HepG2 (cell line): ENCODE measurements around the gene KMT5C. TPM values are rescaled to one million over a fixed set of nuclear protein-coding genes. Genes with fewer than 3 reads are reported as not detected.
A peak's percentile ranks its signal among the peaks of the same experiment; 100 is the strongest.

Experiments
- ATAC-seq: fragments of 200-7000 bp; cut with Tn5 transposase; 3 replicates; pipeline ENCODE4 v1.9.1; 2020; ENCODE audit warnings: mild to moderate bottlenecking, moderate library complexity
- BruUV-seq: library from RNA; stranded (reverse); fragments of 400-500 nt; replicated peaks from 2 replicates; lab custom pipeline; 2021; lab: Mats Ljungman, UMichigan
- CTCF ChIA-PET: fragments of 300-600 bp; formaldehyde crosslinking; extraction: SDS; loops from one replicate; lab custom pipeline; 2021; ENCODE audit warnings: low total read pairs, inconsistent platforms, low intra/inter-chr PET ratio; lab: Yijun Ruan, JAX
- POLR2A ChIA-PET: fragments of 350-600 bp; sonication (Branson Sonifier 250); formaldehyde crosslinking; loops from one replicate; lab custom pipeline; 2020; ENCODE audit warnings: antibody characterized with exemption, inconsistent platforms; lab: Yijun Ruan, JAX
- DNase-seq: peaks from one replicate; pipeline ENCODE4 v3.0.0-alpha.2; 2015; ENCODE audit warnings: low spot score
- FAIRE-seq: peaks from 3 replicates; lab custom pipeline; 2011; peaks lifted over from hg19 to GRCh38; lab: Jason Lieb, UNC
- H2AFZ ChIP-seq: one replicate; pipeline ENCODE4 v1.6.1; 2011; ENCODE audit warnings: low read length, inconsistent platforms
- H3K27ac ChIP-seq: fragments of 300-600 bp; 3 replicates; pipeline ENCODE4 v1.8.0; 2011; ENCODE audit warnings: mixed run types, mild to moderate bottlenecking, mixed read lengths, low read length, inconsistent platforms; ENCODE audit not compliant: insufficient read depth; ENCODE audit errors: extremely low read length
- H3K27me3 ChIP-seq, 2 experiments: fragments of 200-600 bp in 1 of 2; 2 replicates in 1 of 2; 3 replicates in 1 of 2; pipeline versions ENCODE4 v1.6.0 to v1.8.0; 2011; ENCODE audit warnings: low read length in 2 of 2, mild to moderate bottlenecking in 2 of 2, moderate library complexity in 2 of 2, inconsistent platforms in 1 of 2; ENCODE audit not compliant: insufficient read depth in 2 of 2, control insufficient read depth in 1 of 2
- H3K36me3 ChIP-seq, 2 experiments: fragments of 200-600 bp in 1 of 2; replicated peaks in 1 of 2; 2 replicates in 1 of 2; 3 replicates in 1 of 2; pipeline versions ENCODE4 v1.5.1 to v1.8.0; 2011; ENCODE audit warnings: low read length in 2 of 2, inconsistent platforms in 1 of 2; ENCODE audit not compliant: insufficient read depth in 2 of 2, control insufficient read depth in 1 of 2
- H3K4me1 ChIP-seq: 2 replicates; pipeline ENCODE4 v1.5.1; 2012; ENCODE audit warnings: low read length, inconsistent platforms; ENCODE audit not compliant: insufficient read depth
- H3K4me2 ChIP-seq: 2 replicates; pipeline ENCODE4 v1.6.0; 2011; ENCODE audit warnings: low read depth, low read length, inconsistent platforms
- H3K4me3 ChIP-seq, 3 experiments: fragments of 200-600 bp in 1 of 3; sonication (generic), shearing (Covaris generic) in 1 of 3; replicated peaks in 1 of 3; 2 replicates each; pipeline ENCODE4 v1.5.1; 2011 to 2016; ENCODE audit warnings: low read length in 3 of 3, inconsistent platforms in 2 of 3, low read depth in 2 of 3, mild to moderate bottlenecking in 2 of 3, control low read depth in 1 of 3, mixed read lengths in 1 of 3; ENCODE audit not compliant: insufficient read depth in 1 of 3
- H3K79me2 ChIP-seq: one replicate; pipeline ENCODE4 v1.6.1; 2011; ENCODE audit warnings: low read length, inconsistent platforms; ENCODE audit not compliant: insufficient read depth
- H3K9ac ChIP-seq: 2 replicates; pipeline ENCODE4 v1.6.0; 2011; ENCODE audit warnings: mild to moderate bottlenecking, low read depth, low read length, inconsistent platforms; ENCODE audit not compliant: insufficient read depth
- H3K9me3 ChIP-seq: 2 replicates; pipeline ENCODE4 v1.5.1; 2012; ENCODE audit warnings: mild to moderate bottlenecking, low read length
- H4K20me1 ChIP-seq: 2 replicates; pipeline ENCODE4 v1.6.0; 2011; ENCODE audit warnings: inconsistent platforms, mild to moderate bottlenecking, low read length, moderate library complexity; ENCODE audit not compliant: insufficient read depth
- LCORL ChIP-seq, 2 experiments: fragments of 450-650 bp in 1 of 2; sonication (generic) in 1 of 2; formaldehyde crosslinking in 1 of 2; IDR thresholded peaks; 2 replicates each; pipeline versions ENCODE4 v1.5.0 to v1.6.1; 2017 to 2020; ENCODE audit warnings: antibody characterized with exemption in 1 of 2, missing genetic modification reagents in 1 of 2
- ZNF335 ChIP-seq: sonication (generic); formaldehyde crosslinking; IDR thresholded peaks from 2 replicates; pipeline ENCODE4 v1.4.0; 2020; ENCODE audit warnings: missing genetic modification reagents
- WGBS: methylation state at CpG from one replicate; pipeline ENCODE4 v1.1.6; 2017; ENCODE audit warnings: low lambda C conversion rate; 5-methylcytosine and 5-hydroxymethylcytosine counted together
- in situ Hi-C: cut with HindIII; loops from 2 replicates; pipeline ENCODE4 v1.10.0; 2017; ENCODE audit warnings: low pct_unique_long_range_greater_than_20kb; ENCODE audit not compliant: extremely low pct_ligation_motif_present
- intact Hi-C: fragments of 100-400 bp; cut with micrococcal nuclease; formaldehyde crosslinking; loops from one replicate; pipeline ENCODE4 v1.10.0; 2022; ENCODE audit not compliant: unreplicated experiment
- polyA plus RNA-seq, 8 experiments: library from polyadenylated mRNA; depleted of rRNA in 3 of 8; stranded (reverse) in 7 of 8; unstranded in 1 of 8; fragments of >200 nt; fragmentation: Illumina TruSeq in 4 of 8; extraction: Trizol in 4 of 8; gene quantifications; 2 replicates each; pipeline versions ENCODE4 v1.2.1 to v1.2.3, GENCODE V29; 2011 to 2016; ENCODE audit warnings: low read depth in 4 of 8, missing spikeins in 1 of 8, mixed read lengths in 1 of 8; ENCODE audit not compliant: insufficient read depth in 1 of 8
- total RNA-seq, 5 experiments: library from RNA; depleted of rRNA; stranded (reverse); fragments of >200 nt; fragmentation: Illumina TruSeq; extraction: Trizol; gene quantifications; 2 replicates each; pipeline ENCODE4 v1.2.3, GENCODE V29; 2016; ENCODE audit warnings: low read depth in 1 of 5
- TF ChIP-seq, protein P1 (sequence below): sonication (generic); formaldehyde crosslinking; conservative IDR thresholded peaks from 2 replicates; pipeline ENCODE4 v1.4.0; 2020; ENCODE audit warnings: missing genetic modification reagents

The KMT5C gene
- total and polyA plus RNA-seq, 2 of the 13 experiments (the other 11 are each of a cell fraction or from before 2014, with no cell fraction given), result 5.5 to 9.0 TPM

- POLR2A ChIA-PET, result no interaction called here
- Histone ChIP-seq H3K4me1 (peaks cover 22% of the 10 kb centered on the region), H3K79me2 (peaks cover 5% of the 10 kb centered on the region), H3K27me3 (no peaks in the 10 kb centered on the region; a peak in 1 of 5 replicates), H3K27ac (no peak overlapping the region), H3K4me2 (peak overlapping the region; percentile 78), H3K9ac (peak overlapping the region; percentile 39; the same call in 1 of the 2 replicates), H4K20me1 (peaks cover 3% of the 10 kb centered on the region; the same call in 1 of the 2 replicates), H3K4me3 (peak overlapping the region in 2 of 3 experiments; percentile 22 to 37; a peak in 2 of 6 replicates), H3K9me3 (no peaks in the 10 kb centered on the region), H3K36me3 (peaks cover 2 to 7% of the 10 kb centered on the region in 2 experiments; a peak in 3 of 5 replicates), H2AFZ (no peak overlapping the region)
- CTCF ChIA-PET, result no interaction called here
- FAIRE-seq (no peak), DNase-seq (no peak), ATAC-seq (no peak)
- intact Hi-C loops (no loop called here), in situ Hi-C loops (no loop called here)
- 90% methylated on average over 10 of the region's 50 CpGs for WGBS
- TF ChIP-seq, protein P1, sequence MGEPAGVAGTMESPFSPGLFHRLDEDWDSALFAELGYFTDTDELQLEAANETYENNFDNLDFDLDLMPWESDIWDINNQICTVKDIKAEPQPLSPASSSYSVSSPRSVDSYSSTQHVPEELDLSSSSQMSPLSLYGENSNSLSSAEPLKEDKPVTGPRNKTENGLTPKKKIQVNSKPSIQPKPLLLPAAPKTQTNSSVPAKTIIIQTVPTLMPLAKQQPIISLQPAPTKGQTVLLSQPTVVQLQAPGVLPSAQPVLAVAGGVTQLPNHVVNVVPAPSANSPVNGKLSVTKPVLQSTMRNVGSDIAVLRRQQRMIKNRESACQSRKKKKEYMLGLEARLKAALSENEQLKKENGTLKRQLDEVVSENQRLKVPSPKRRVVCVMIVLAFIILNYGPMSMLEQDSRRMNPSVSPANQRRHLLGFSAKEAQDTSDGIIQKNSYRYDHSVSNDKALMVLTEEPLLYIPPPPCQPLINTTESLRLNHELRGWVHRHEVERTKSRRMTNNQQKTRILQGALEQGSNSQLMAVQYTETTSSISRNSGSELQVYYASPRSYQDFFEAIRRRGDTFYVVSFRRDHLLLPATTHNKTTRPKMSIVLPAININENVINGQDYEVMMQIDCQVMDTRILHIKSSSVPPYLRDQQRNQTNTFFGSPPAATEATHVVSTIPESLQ (CRISPR knock-in tag), result no peak
- no TSS peak for BruUV-seq
Observed at GRCh38 chr19:55341595-55342531, 2.2 kb downstream of the KMT5C start.

DNA sequence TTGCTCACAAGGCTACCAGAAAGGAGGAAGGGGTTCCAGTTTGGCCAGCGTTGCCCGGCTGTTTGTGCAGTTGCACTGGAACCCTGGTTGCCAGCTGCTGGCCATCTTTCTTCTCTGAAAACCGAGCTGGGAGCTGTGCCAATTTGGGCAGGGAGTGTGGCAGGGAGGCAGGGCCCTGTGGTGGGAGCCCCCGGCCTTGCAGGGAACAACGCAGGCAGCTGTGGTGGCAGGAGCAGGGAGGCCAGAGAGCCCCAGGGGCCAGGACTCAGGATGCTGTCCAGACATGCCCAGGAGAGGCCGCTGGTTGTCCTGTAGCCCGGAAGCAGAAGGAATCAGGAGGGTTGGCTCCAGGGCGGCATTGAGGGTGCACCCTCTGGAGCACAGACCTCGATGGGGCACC lies 4.8 kb downstream of the KMT5C start:
- Histone ChIP-seq H3K27ac (no peak overlapping the region), H3K36me3 (peaks cover 2 to 7% of the 10 kb centered on the region in 2 experiments; a peak in 3 of 5 replicates), H3K4me1 (peaks cover 12% of the 10 kb centered on the region), H3K27me3 (no peaks in the 10 kb centered on the region; a peak in 2 of 5 replicates), H4K20me1 (peaks cover 3% of the 10 kb centered on the region; the same call in 1 of the 2 replicates), H3K4me3 (no peak overlapping the region), H3K4me2 (no peak overlapping the region), H3K79me2 (peaks cover 5% of the 10 kb centered on the region), H3K9ac (no peak overlapping the region), H3K9me3 (no peaks in the 10 kb centered on the region), H2AFZ (no peak overlapping the region)
- DNase-seq (no peak), ATAC-seq (no peak), FAIRE-seq (no peak)
- BruUV-seq, result no TSS peak
- CTCF ChIA-PET, result no interaction called here
- in situ Hi-C loops, result no loop called here
- TF ChIP-seq LCORL (IDR thresholded peaks at IDR 0.05) (no peak), LCORL (CRISPR knock-in tag; IDR thresholded peaks at IDR 0.05) (no peak), ZNF335 (no peak)
- POLR2A ChIA-PET, result no interaction called here
- 95% methylated on average over 3 of the region's 9 CpGs for WGBS
- intact Hi-C loops, result no loop called here
